ENCODE measurements around the gene ZNF507. TPM values are rescaled to one million over a fixed set of nuclear protein-coding genes. Genes with fewer than 3 reads are reported as not detected.

The ZNF507 gene
- total RNA-seq, 1 experiment from 2014 or later = 22.5 TPM

DNA sequence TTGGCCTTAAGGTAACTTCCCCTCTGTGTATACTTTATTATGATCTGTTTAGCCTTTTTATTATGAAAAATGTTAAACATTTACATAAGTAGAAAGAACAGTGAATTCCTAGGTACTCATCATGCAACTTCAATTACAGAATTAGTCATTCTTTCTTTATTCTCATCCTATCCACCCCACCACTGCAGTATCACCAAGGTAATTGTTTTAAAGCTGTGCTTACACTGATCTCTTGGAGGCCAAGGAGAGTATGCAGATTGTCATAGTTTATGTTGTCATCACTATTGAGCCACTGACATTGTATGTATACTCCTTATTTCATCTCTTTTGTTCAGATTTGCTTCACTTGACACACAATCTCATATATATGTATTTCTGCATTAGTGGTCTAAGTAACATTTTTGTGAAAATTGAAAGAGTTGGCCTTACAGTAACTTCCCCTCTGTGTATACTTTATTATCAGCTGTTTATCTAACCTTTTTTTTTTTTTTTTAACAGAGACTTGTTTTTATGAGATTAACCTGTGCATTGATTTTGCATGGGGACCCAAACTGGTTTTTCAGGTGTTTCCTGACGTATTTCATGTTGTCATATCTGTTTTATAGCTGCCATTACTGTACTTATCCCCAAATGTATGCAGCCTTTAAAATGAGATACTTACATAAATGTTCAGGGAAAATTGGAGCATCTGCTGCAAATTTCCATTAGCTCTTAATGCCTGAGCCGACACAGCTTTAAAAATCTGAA, 4.5 kb downstream of the ZNF507 start:
- Histone ChIP-seq H3K27me3 (no peaks in the 10 kb centered on the region), H3K27ac (no peak overlapping the region), H3K36me3 (peaks cover 55% of the 10 kb centered on the region), H3K4me3 (no peak overlapping the region), H3K9me3 (replicated peaks) (no peaks in the 10 kb centered on the region), H3K4me1 (peaks cover 10% of the 10 kb centered on the region)
- DNase-seq = no peak

GRCh38 chr19:32350471-32350865, 5.1 kb downstream of the ZNF507 start:
- DNase-seq = no peak
- Histone ChIP-seq H3K9me3 (replicated peaks) (no peaks in the 10 kb centered on the region), H3K36me3 (peaks cover 60% of the 10 kb centered on the region), H3K27ac (no peak overlapping the region), H3K4me3 (no peak overlapping the region), H3K27me3 (no peaks in the 10 kb centered on the region), H3K4me1 (peaks cover 10% of the 10 kb centered on the region)

DNA sequence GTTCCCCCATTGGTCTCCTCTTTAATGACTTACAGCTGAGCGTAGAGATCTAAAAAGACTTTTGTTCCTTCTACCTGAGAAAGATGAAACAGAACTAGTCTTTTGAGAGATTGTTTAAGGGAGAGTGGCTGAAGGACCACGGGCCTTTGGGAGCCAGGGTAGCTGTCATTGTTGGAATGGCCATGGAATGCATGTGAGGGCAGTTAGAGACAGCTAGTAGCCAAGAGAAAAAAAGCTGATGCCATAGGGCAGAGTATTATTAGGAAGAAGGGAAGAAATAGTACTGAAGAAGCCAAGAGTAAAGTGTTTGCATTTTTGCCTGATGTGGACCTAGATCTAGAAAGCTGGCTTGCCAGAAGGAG, 5.6 kb downstream of the ZNF507 start:
- no peak overlapping the region for H3K27ac ChIP-seq
- no peaks in the 10 kb centered on the region for H3K9me3 ChIP-seq (replicated peaks)
- DNase-seq = no peak
- H3K4me1 ChIP-seq = peaks cover 10% of the 10 kb centered on the region
- H3K4me3 ChIP-seq = no peak overlapping the region
- peaks cover 62% of the 10 kb centered on the region for H3K36me3 ChIP-seq
- H3K27me3 ChIP-seq = no peaks in the 10 kb centered on the region

DNA sequence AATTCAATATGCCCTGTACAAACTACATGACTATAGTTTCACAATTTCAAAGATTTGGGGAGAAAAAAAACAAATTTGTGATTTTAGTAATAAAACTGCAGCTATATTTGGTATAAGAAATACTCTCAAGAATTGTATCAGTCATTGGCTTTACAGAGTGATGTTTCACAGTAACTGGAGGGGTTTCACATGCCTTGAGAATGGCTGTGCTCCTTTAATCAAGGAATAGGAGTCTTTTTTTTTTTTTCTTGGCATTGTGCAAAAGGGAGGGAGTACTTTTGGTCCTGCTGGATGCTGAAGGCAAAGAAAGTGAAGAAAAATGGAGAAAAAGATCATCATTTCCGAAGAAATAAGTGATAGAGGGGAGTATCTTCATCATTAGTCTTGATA, 6.8 kb downstream of the ZNF507 start:
- DNase-seq = no peak
- H3K27me3 ChIP-seq = no peaks in the 10 kb centered on the region
- no peak overlapping the region for H3K4me3 ChIP-seq
- no peak overlapping the region for H3K27ac ChIP-seq
- no peaks in the 10 kb centered on the region for H3K9me3 ChIP-seq (replicated peaks)
- H3K4me1 ChIP-seq = peaks cover 9% of the 10 kb centered on the region
- peaks cover 70% of the 10 kb centered on the region for H3K36me3 ChIP-seq

- H3K36me3 ChIP-seq = peaks cover 77% of the 10 kb centered on the region
- no peaks in the 10 kb centered on the region for H3K27me3 ChIP-seq
- no peak overlapping the region for H3K4me3 ChIP-seq
- H3K27ac ChIP-seq = no peak overlapping the region
- H3K4me1 ChIP-seq = peaks cover 8% of the 10 kb centered on the region
- H3K9me3 ChIP-seq (replicated peaks) = no peaks in the 10 kb centered on the region
- DNase-seq = no peak
These were observed 8.9 kb downstream of the ZNF507 start for GRCh38 chr19:32354345-32354744.

- H3K27ac ChIP-seq = no peak overlapping the region
- no peak overlapping the region for H3K4me3 ChIP-seq
- DNase-seq = no peak
- no peaks in the 10 kb centered on the region for H3K9me3 ChIP-seq (replicated peaks)
- H3K36me3 ChIP-seq = peaks cover 73% of the 10 kb centered on the region
- no peaks in the 10 kb centered on the region for H3K27me3 ChIP-seq
- H3K4me1 ChIP-seq = peaks cover 8% of the 10 kb centered on the region
These were observed 9.9 kb downstream of the ZNF507 start for GRCh38 chr19:32355309-32355708.

GRCh38 chr19:32357720-32358119, 12.3 kb downstream of the ZNF507 start:
- no peak for DNase-seq
- Histone ChIP-seq H3K4me3 (no peak overlapping the region), H3K36me3 (peaks cover 71% of the 10 kb centered on the region), H3K27me3 (no peaks in the 10 kb centered on the region), H3K9me3 (replicated peaks) (no peaks in the 10 kb centered on the region), H3K4me1 (0 out of 2 replicates have a peak, but pooled peaks cover 4% of the 10 kb centered on the region), H3K27ac (no peak overlapping the region)

DNA sequence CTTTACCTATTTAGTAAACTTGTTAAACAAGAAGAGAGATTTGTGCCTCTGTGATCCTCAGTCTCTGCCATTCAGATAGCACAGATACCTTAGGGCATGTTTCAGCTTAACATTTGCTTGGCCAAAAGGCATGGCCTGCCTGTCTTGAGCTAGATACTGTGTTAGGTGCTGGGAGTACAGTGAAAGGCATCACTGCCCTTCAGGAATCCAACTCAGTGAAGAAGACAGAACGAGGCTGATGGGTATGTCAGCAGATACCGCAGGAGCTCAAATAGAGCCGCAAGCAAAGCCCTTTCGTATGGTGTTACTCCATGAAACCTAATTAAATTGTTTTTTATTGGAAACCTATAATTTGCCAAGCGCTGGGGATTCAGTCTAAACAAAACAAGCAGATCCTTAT, 12.9 kb downstream of the ZNF507 start:
- Histone ChIP-seq H3K9me3 (replicated peaks) (no peaks in the 10 kb centered on the region), H3K27me3 (no peaks in the 10 kb centered on the region), H3K4me3 (no peak overlapping the region), H3K36me3 (peaks cover 71% of the 10 kb centered on the region), H3K4me1 (0 out of 2 replicates have a peak, but pooled peaks cover 4% of the 10 kb centered on the region), H3K27ac (no peak overlapping the region)
- DNase-seq = no peak

GRCh38 chr19:32359581-32359980, 14.2 kb downstream of the ZNF507 start:
- Histone ChIP-seq H3K36me3 (peaks cover 60% of the 10 kb centered on the region), H3K4me1 (0 out of 2 replicates have a peak, but pooled peaks cover 4% of the 10 kb centered on the region)
- no peak for DNase-seq

GRCh38 chr19:32361574-32362317, 16.3 kb downstream of the ZNF507 start:
- Histone ChIP-seq H3K9me3 (replicated peaks) (no peaks in the 10 kb centered on the region), H3K36me3 (peaks cover 59% of the 10 kb centered on the region), H3K27me3 (no peaks in the 10 kb centered on the region), H3K4me3 (no peak overlapping the region), H3K27ac (peak overlapping the region; percentile 27; the same call in 1 of the 2 replicates), H3K4me1 (0 out of 2 replicates have a peak, but pooled peaks cover 4% of the 10 kb centered on the region)
- peak; percentile 38 to 55 for DNase-seq

More at GRCh38 chr19:32359581-32359980, 14.2 kb downstream of the ZNF507 start:
- H3K27me3 ChIP-seq = no peaks in the 10 kb centered on the region
- no peaks in the 10 kb centered on the region for H3K9me3 ChIP-seq (replicated peaks)
- no peak overlapping the region for H3K4me3 ChIP-seq
- no peak overlapping the region for H3K27ac ChIP-seq

DNA sequence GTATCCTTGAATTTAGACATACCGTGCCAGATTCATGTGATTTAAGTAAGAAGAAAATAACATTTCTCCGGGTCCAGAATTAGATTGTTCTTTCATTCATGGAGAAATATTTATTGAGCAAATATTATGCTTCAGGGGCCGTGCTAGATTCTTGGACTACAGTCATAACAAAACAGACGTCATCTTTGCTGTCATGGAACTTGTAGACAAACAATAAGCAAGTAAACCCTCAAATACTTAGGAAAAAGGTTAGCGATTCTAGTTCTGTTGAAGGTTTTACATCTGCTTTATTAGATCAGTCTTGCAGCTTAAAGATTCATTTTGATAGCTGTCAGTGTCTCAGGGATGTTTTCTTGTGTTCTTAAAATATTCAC, 16.9 kb downstream of the ZNF507 start:
- H3K4me1 ChIP-seq = 0 out of 2 replicates have a peak, but pooled peaks cover 4% of the 10 kb centered on the region
- DNase-seq = no peak
- H3K27me3 ChIP-seq = no peaks in the 10 kb centered on the region
- no peaks in the 10 kb centered on the region for H3K9me3 ChIP-seq (replicated peaks)
- H3K27ac ChIP-seq = peak overlapping the region; percentile 27; the same call in 1 of the 2 replicates
- H3K4me3 ChIP-seq = no peak overlapping the region
- H3K36me3 ChIP-seq = peaks cover 59% of the 10 kb centered on the region

DNA sequence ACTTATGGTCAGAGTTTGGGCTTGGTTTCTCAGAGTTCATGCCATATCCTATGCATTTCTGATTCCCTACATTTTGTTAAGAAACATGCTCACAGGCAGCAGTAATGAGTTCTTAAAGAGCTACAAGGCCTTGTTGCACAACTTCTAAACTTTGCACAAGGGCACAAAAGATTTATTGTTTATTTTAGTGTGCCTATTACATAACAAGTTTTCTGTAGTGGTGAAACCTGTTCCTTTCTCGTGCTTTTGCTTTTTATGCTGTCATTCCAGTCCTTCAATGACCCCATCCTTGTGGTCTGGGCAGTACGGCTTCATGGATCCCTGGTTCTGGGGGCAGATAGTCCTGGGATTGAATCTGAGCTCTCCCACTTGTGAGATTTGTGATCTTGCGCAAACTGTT, 17.8 kb downstream of the ZNF507 start:
- no peak for DNase-seq
- H3K36me3 ChIP-seq = peaks cover 56% of the 10 kb centered on the region

GRCh38 chr19:32363632-32364031, 18.2 kb downstream of the ZNF507 start:
- Histone ChIP-seq H3K27ac (no peak overlapping the region), H3K4me1 (0 out of 2 replicates have a peak, but pooled peaks cover 4% of the 10 kb centered on the region), H3K9me3 (replicated peaks) (no peaks in the 10 kb centered on the region), H3K27me3 (no peaks in the 10 kb centered on the region), H3K36me3 (peaks cover 54% of the 10 kb centered on the region), H3K4me3 (no peak overlapping the region)
- no peak for DNase-seq

More for the DNA sequence above, 17.8 kb downstream of the ZNF507 start:
- 0 out of 2 replicates have a peak, but pooled peaks cover 4% of the 10 kb centered on the region for H3K4me1 ChIP-seq
- no peak overlapping the region; the same call in 1 of the 2 replicates for H3K27ac ChIP-seq
- no peak overlapping the region for H3K4me3 ChIP-seq
- H3K27me3 ChIP-seq = no peaks in the 10 kb centered on the region
- no peaks in the 10 kb centered on the region for H3K9me3 ChIP-seq (replicated peaks)

DNA sequence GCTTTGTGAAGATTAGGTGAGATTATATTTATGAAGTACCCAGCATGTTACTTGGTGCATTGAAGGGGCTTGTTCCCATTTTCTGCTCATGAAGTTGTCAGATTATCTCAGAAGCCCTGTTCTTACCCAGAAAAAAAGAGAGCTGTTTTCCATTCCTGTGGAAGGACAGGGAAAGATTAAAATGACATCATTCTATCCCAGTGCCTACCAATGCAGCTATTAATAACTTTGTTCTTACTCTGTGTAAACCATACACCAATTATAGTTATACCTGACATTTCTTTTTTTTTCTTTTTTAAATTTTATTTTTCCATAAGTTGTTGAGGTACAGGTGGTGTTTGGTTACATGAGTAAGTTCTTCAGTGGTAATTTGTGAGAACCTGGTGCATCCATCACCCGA, 18.6 kb downstream of the ZNF507 start:
- Histone ChIP-seq H3K27me3 (no peaks in the 10 kb centered on the region), H3K27ac (no peak overlapping the region), H3K4me3 (no peak overlapping the region), H3K9me3 (replicated peaks) (no peaks in the 10 kb centered on the region), H3K4me1 (0 out of 2 replicates have a peak, but pooled peaks cover 4% of the 10 kb centered on the region), H3K36me3 (peaks cover 52% of the 10 kb centered on the region)
- DNase-seq = no peak

GRCh38 chr19:32367063-32367462, 21.7 kb downstream of the ZNF507 start:
- Histone ChIP-seq H3K27me3 (no peaks in the 10 kb centered on the region), H3K9me3 (replicated peaks) (no peaks in the 10 kb centered on the region), H3K4me1 (0 out of 2 replicates have a peak, but pooled peaks cover 4% of the 10 kb centered on the region), H3K27ac (no peak overlapping the region), H3K36me3 (peaks cover 60% of the 10 kb centered on the region), H3K4me3 (no peak overlapping the region)
- DNase-seq = no peak

All from SJCRH30 (cell line).